B cell (primary cell): ENCODE results near the gene RORC. TPM values are rescaled to one million over a fixed set of nuclear protein-coding genes. Genes with fewer than 3 reads are reported as not detected.

Source experiments
- ATAC-seq: fragments of 200-7000 bp; cut with Tn5 transposase; one replicate; pipeline ENCODE4 v1.10.0; 2021; ENCODE audit warnings: low read depth, mild to moderate bottlenecking, moderate number of reproducible peaks, moderate library complexity
- CTCF ChIA-PET: fragments of 350-600 bp; sonication (Branson Sonifier 250); formaldehyde crosslinking; loops from one replicate; lab custom pipeline; 2021; ENCODE audit warnings: antibody characterized with exemption, inconsistent platforms; lab: Charles Lee
- POLR2A ChIA-PET: fragments of 350-600 bp; sonication (Branson Sonifier 250); formaldehyde crosslinking; loops from one replicate; lab custom pipeline; 2021; ENCODE audit warnings: antibody characterized with exemption; lab: Charles Lee
- DNase-seq: peaks from one replicate; pipeline ENCODE4 v3.0.0; 2013
- H2AFZ ChIP-seq: 2 replicates; pipeline ENCODE4 v1.6.1; 2012; ENCODE audit warnings: mild to moderate bottlenecking, low read depth, low read length; ENCODE audit not compliant: insufficient read depth, poor library complexity, severe bottlenecking
- H3K27ac ChIP-seq, 2 donors: 1 replicate in 1 of 2; 2 replicates in 1 of 2; pipeline ENCODE4 v1.5.1; 2012 to 2013; ENCODE audit warnings: low read length in 2 of 2, mild to moderate bottlenecking in 2 of 2, moderate library complexity in 1 of 2
- H3K27me3 ChIP-seq, 4 experiments: fragments of 200-600 bp in 1 of 4; sonication (generic) in 1 of 4; replicated peaks in 1 of 4; 1 replicate in 2 of 4; 2 replicates in 2 of 4; pipeline versions ENCODE4 v1.6.1 to v1.7.0; 2013 to 2016; ENCODE audit warnings: low read length in 3 of 4, mild to moderate bottlenecking in 2 of 4, mixed read lengths in 1 of 4, moderate library complexity in 1 of 4; ENCODE audit not compliant: insufficient read depth in 4 of 4, control insufficient read depth in 3 of 4; ENCODE audit errors: control extremely low read depth in 1 of 4
- H3K36me3 ChIP-seq, 2 experiments: replicated peaks in 1 of 2; 1 replicate in 1 of 2; 2 replicates in 1 of 2; pipeline versions ENCODE4 v1.6.1 to v1.7.1; 2013; ENCODE audit warnings: low read length in 1 of 2; ENCODE audit not compliant: insufficient read depth in 2 of 2, control insufficient read depth in 1 of 2; ENCODE audit errors: control extremely low read depth in 1 of 2, extremely low read depth in 1 of 2
- H3K4me1 ChIP-seq, 2 donors: fragments of 200-600 bp in 1 of 2; sonication (generic) in 1 of 2; 1 replicate in 1 of 2; 2 replicates in 1 of 2; pipeline versions ENCODE4 v1.5.1 to v1.6.1; 2013 to 2017; ENCODE audit warnings: low read length in 2 of 2; ENCODE audit not compliant: control insufficient read depth in 2 of 2, insufficient read depth in 2 of 2
- H3K4me2 ChIP-seq: replicated peaks from 2 replicates; pipeline ENCODE3; 2012; ENCODE audit warnings: mild to moderate bottlenecking, low read depth, low read length; ENCODE audit not compliant: poor library complexity, severe bottlenecking
- H3K4me3 ChIP-seq, 5 experiments: fragments of 200-600 bp in 1 of 5; sonication (generic) in 1 of 5; 1 replicate in 3 of 5; 2 replicates in 2 of 5; pipeline versions ENCODE4 v1.5.1 to v1.7.0; 2011 to 2016; ENCODE audit warnings: low read length in 4 of 5, mild to moderate bottlenecking in 4 of 5, low read depth in 2 of 5, control low read depth in 1 of 5, moderate library complexity in 1 of 5; ENCODE audit not compliant: insufficient read depth in 1 of 5; ENCODE audit errors: control extremely low read depth in 1 of 5, extremely low read depth in 1 of 5
- H3K79me2 ChIP-seq: fragments of 200-600 bp; sonication (generic); one replicate; pipeline ENCODE4 v1.6.0; 2016; ENCODE audit warnings: low read length; ENCODE audit not compliant: control insufficient read depth, insufficient read depth
- H3K9ac ChIP-seq: fragments of 200-600 bp; sonication (generic); 2 replicates; pipeline ENCODE4 v1.6.1; 2017; ENCODE audit warnings: mild to moderate bottlenecking, low read length, moderate library complexity
- H3K9me3 ChIP-seq, 3 donors: one replicate each; pipeline versions ENCODE4 v1.6.1 to v1.7.1; 2013; ENCODE audit warnings: low read length in 2 of 3; ENCODE audit not compliant: control insufficient read depth in 2 of 3, insufficient read depth in 1 of 3; ENCODE audit errors: control extremely low read depth in 1 of 3
- H4K20me1 ChIP-seq: 2 replicates; pipeline ENCODE4 v1.6.0; 2012; ENCODE audit warnings: mild to moderate bottlenecking, low read length; ENCODE audit not compliant: insufficient read depth, control insufficient read depth, poor library complexity, severe bottlenecking
- H3K27ac Mint-ChIP-seq: one replicate; pipeline ENCODE4 v1.8.0; 2021; ENCODE audit warnings: mixed read lengths
- H3K27me3 Mint-ChIP-seq: one replicate; pipeline ENCODE4 v1.8.0; 2021; ENCODE audit warnings: mixed read lengths
- H3K4me1 Mint-ChIP-seq: one replicate; pipeline ENCODE4 v1.8.0; 2021; ENCODE audit warnings: mixed read lengths
- H3K4me3 Mint-ChIP-seq: one replicate; pipeline ENCODE4 v1.8.0; 2021; ENCODE audit warnings: mixed read lengths
- H3K9me3 Mint-ChIP-seq: one replicate; pipeline ENCODE4 v1.8.0; 2022; ENCODE audit warnings: mixed read lengths; ENCODE audit not compliant: insufficient read depth
- CTCF ChIP-seq: fragments of 200-600 bp; IDR thresholded peaks from one replicate; pipeline ENCODE4 v1.8.0; 2022; ENCODE audit warnings: antibody characterized with exemption, mild to moderate bottlenecking
- EZH2 ChIP-seq: IDR thresholded peaks from 2 replicates; pipeline ENCODE4 v1.6.1; 2012; ENCODE audit warnings: borderline replicate concordance, low read depth, mild to moderate bottlenecking, moderate library complexity, low read length; ENCODE audit not compliant: insufficient read depth, poor library complexity, severe bottlenecking
- WGBS: methylation state at CpG from one replicate; pipeline ENCODE4 v1.1.5; 2013; ENCODE audit warnings: missing lambda C conversion rate; ENCODE audit not compliant: insufficient coverage; 5-methylcytosine and 5-hydroxymethylcytosine counted together
- intact Hi-C: fragments of 100-400 bp; cut with micrococcal nuclease; formaldehyde crosslinking; loops from one replicate; pipeline ENCODE4 v1.10.0; 2022
- polyA plus RNA-seq: library from polyadenylated mRNA; depleted of rRNA; stranded (reverse); fragments of >200 nt; gene quantifications from 2 replicates; pipeline ENCODE4 v1.2.3, GENCODE V29; 2012
- total RNA-seq, 2 donors: library from RNA; stranded (reverse); fragments of 120-200 nt in 1 of 2; gene quantifications; 1 replicate in 1 of 2; 2 replicates in 1 of 2; pipeline versions ENCODE4 v1.2.3 to v1.2.4, GENCODE V29; 2013 to 2022

The RORC gene
- total and polyA plus RNA-seq, 2 donors (not counting 1 experiment from before 2014, with no cell fraction given) = 0.15 TPM; not detected in 1

- Mint-ChIP-seq H3K27me3 (peaks cover 10% of the 10 kb centered on the region), H3K4me3 (peak overlapping the region; percentile 85), H3K4me1 (peaks cover 28% of the 10 kb centered on the region), H3K27ac (peak overlapping the region; percentile 46), H3K9me3 (no peaks in the 10 kb centered on the region)
- ChIA-PET CTCF (interaction anchor here (1.0 to 2.3 kb wide), 4 partner anchors 31 to 394 kb away, joined by 3 to 11 read pairs (median 4); partner anchors contain the start of gene MRPL9), POLR2A (no interaction called here)
- Histone ChIP-seq H3K27ac (no peak overlapping the region), H3K9ac (peak overlapping the region; percentile 65), H3K27me3 (peaks cover 0 to 20% (median 7%) of the 10 kb centered on the region in 4 experiments), H3K79me2 (no peaks in the 10 kb centered on the region), H3K36me3 (no peaks in the 10 kb centered on the region), H3K4me2 (peak overlapping the region; percentile 89), H3K9me3 (peaks cover 0 to 8% (median 0%) of the 10 kb centered on the region in 3 donors), H3K4me3 (peak overlapping the region in 3 of 5 experiments; percentile 44 to 56 (median 45)), H4K20me1 (no peaks in the 10 kb centered on the region), H3K4me1 (peaks cover 27 to 31% of the 10 kb centered on the region in 2 donors), H2AFZ (peak overlapping the region; percentile 69)
- 9% methylated on average over 26 of the region's 26 CpGs for WGBS
- intact Hi-C loops = loop anchor here (2.0 to 10.0 kb wide), 4 partner anchors 113 to 556 kb away; partner anchors contain the start of genes POGZ, PSMB4, RIIAD1 and ZNF687
- DNase-seq = no peak
- no peak for TF ChIP-seq CTCF
- TF ChIP-seq EZH2 = no peak
- no peak for ATAC-seq
Observed at GRCh38 chr1:151837884-151838221, 6.3 kb upstream of the RORC start.

GRCh38 chr1:151837197-151837596 is 5.6 kb upstream of the RORC start:
- Mint-ChIP-seq H3K9me3 (no peaks in the 10 kb centered on the region), H3K4me1 (peaks cover 28% of the 10 kb centered on the region), H3K4me3 (peak overlapping the region; percentile 85), H3K27me3 (peaks cover 10% of the 10 kb centered on the region), H3K27ac (peak overlapping the region; percentile 38)
- ChIA-PET POLR2A (interaction anchor here (0.6 to 0.7 kb wide), 3 partner anchors 22 to 176 kb away, joined by 3 to 5 read pairs (median 4); no protein-coding TSS in a partner anchor), CTCF (interaction anchor here (0.7 to 2.6 kb wide), 16 partner anchors 9 to 536 kb away, joined by 3 to 14 read pairs (median 4); partner anchors contain the start of gene CGN)
- H4K20me1 ChIP-seq = no peaks in the 10 kb centered on the region
- ATAC-seq = no peak
- 13% methylated on average over 2 of the region's 3 CpGs for WGBS
- H3K4me3 ChIP-seq = no peak overlapping the region
- H3K9ac ChIP-seq = no peak overlapping the region
- H3K9me3 ChIP-seq = peaks cover 0 to 8% (median 0%) of the 10 kb centered on the region in 3 donors
- H3K79me2 ChIP-seq = no peaks in the 10 kb centered on the region
- intact Hi-C loops = loop anchor here (5.0 to 10.0 kb wide), 3 partner anchors 112 to 555 kb away; partner anchors contain the start of genes POGZ, RIIAD1 and ZNF687
- TF ChIP-seq EZH2 = no peak
- TF ChIP-seq CTCF = no peak
- H2AFZ ChIP-seq = no peak overlapping the region
- H3K27me3 ChIP-seq = peaks cover 0 to 20% (median 7%) of the 10 kb centered on the region in 4 experiments
- DNase-seq = peak; percentile 27
- no peak overlapping the region for H3K27ac ChIP-seq
- peak overlapping the region; percentile 89 for H3K4me2 ChIP-seq
- H3K4me1 ChIP-seq = peaks cover 26 to 31% of the 10 kb centered on the region in 2 donors
- no peaks in the 10 kb centered on the region for H3K36me3 ChIP-seq
